OCI-LY7 (cell line): ENCODE data around the gene FSIP1. TPM values are rescaled to one million over a fixed set of nuclear protein-coding genes. Genes with fewer than 3 reads are reported as not detected.

Source experiments
- BruUV-seq: library from RNA; stranded (reverse); fragments of 400-500 nt; replicated peaks from 2 replicates; lab custom pipeline; 2021; lab: Mats Ljungman, UMichigan
- CTCF ChIA-PET: fragments of 300-600 bp; sonication (Branson Sonifier 250); formaldehyde crosslinking; loops from one replicate; lab custom pipeline; 2022; ENCODE audit warnings: antibody characterized with exemption; ENCODE audit not compliant: unreplicated experiment; lab: Charles Lee
- POLR2A ChIA-PET: fragments of 300-600 bp; sonication (Branson Sonifier 250); formaldehyde crosslinking; loops from one replicate; lab custom pipeline; 2022; ENCODE audit warnings: antibody characterized with exemption; lab: Charles Lee
- DNase-seq: peaks from one replicate; pipeline ENCODE4 v3.0.0-alpha.2; 2015; ENCODE audit warnings: low spot score
- H2AFZ ChIP-seq: fragments of 200-600 bp; sonication (generic), shearing (Covaris generic); 2 replicates; pipeline ENCODE4 v1.6.1; 2014; ENCODE audit warnings: mild to moderate bottlenecking, antibody characterized with exemption, low read length, moderate library complexity
- H3K27ac ChIP-seq: fragments of 200-600 bp; sonication (generic); 2 replicates; pipeline ENCODE4 v1.5.1; 2014; ENCODE audit warnings: mixed run types, low read depth, mild to moderate bottlenecking, moderate library complexity, low read length, inconsistent platforms; ENCODE audit not compliant: poor library complexity, severe bottlenecking
- H3K36me3 ChIP-seq: fragments of 200-600 bp; sonication (generic); 2 replicates; pipeline ENCODE4 v1.6.1; 2014; ENCODE audit warnings: mild to moderate bottlenecking, antibody characterized with exemption, low read length, moderate library complexity, mixed read lengths; ENCODE audit not compliant: insufficient read depth
- H3K4me1 ChIP-seq: fragments of 200-600 bp; sonication (generic); 2 replicates; pipeline ENCODE4 v1.5.1; 2014; ENCODE audit warnings: mild to moderate bottlenecking, low read length; ENCODE audit not compliant: insufficient read depth, poor library complexity, severe bottlenecking
- H3K4me2 ChIP-seq: fragments of 200-600 bp; sonication (generic); 2 replicates; pipeline ENCODE4 v1.6.1; 2014; ENCODE audit warnings: mild to moderate bottlenecking, low read length
- H3K4me3 ChIP-seq: fragments of 200-600 bp; sonication (generic); 2 replicates; pipeline ENCODE4 v1.5.1; 2014; ENCODE audit warnings: mild to moderate bottlenecking, low read depth, low read length; ENCODE audit not compliant: poor library complexity, severe bottlenecking
- H3K79me2 ChIP-seq: fragments of 200-600 bp; sonication (generic); 2 replicates; pipeline ENCODE4 v1.6.1; 2016; ENCODE audit warnings: low read depth, mild to moderate bottlenecking, low read length, moderate library complexity, mixed read lengths; ENCODE audit not compliant: insufficient read depth
- H3K9me2 ChIP-seq: fragments of 200-600 bp; sonication (generic); 2 replicates; pipeline ENCODE4 v1.6.1; 2016; ENCODE audit warnings: mild to moderate bottlenecking, low read length, mixed read lengths; ENCODE audit not compliant: insufficient read depth
- H3K9me3 ChIP-seq: fragments of 200-600 bp; sonication (generic); 2 replicates; pipeline ENCODE4 v1.6.1; 2014; ENCODE audit warnings: mild to moderate bottlenecking, mixed run types, low read length, mixed read lengths
- H4K20me1 ChIP-seq: fragments of 200-600 bp; sonication (generic); 2 replicates; pipeline ENCODE4 v1.6.1; 2014; ENCODE audit warnings: mild to moderate bottlenecking, antibody characterized with exemption, low read length, moderate library complexity, mixed read lengths; ENCODE audit not compliant: insufficient read depth
- EZH2phosphoT487 ChIP-seq: fragments of 200-600 bp; sonication (generic); IDR thresholded peaks from 2 replicates; pipeline ENCODE4 v1.6.1; 2018; ENCODE audit warnings: low read depth, borderline replicate concordance, mild to moderate bottlenecking, mixed run types, antibody characterized with exemption, low read length, moderate library complexity, mixed read lengths
- intact Hi-C: fragments of 100-400 bp; cut with micrococcal nuclease; formaldehyde crosslinking; loops from one replicate; pipeline ENCODE4 v1.10.0; 2022; ENCODE audit not compliant: unreplicated experiment
- total RNA-seq, 2 experiments: library from RNA; depleted of rRNA in 1 of 2; stranded (reverse); fragments of >200 nt in 1 of 2; shearing (Covaris generic) in 1 of 2; gene quantifications; 2 replicates each; pipeline ENCODE4 v1.2.3, GENCODE V29; 2014 to 2022
- TF ChIP-seq, protein P1 (sequence below): fragments of 200-600 bp; sonication (generic); conservative IDR thresholded peaks from 2 replicates; pipeline ENCODE4 v1.5.1; 2014; ENCODE audit warnings: mild to moderate bottlenecking, antibody characterized with exemption, low read length, moderate library complexity, mixed read lengths

The FSIP1 gene
- total RNA-seq, 2 experiments from 2014 or later = 0.28 to 0.65 TPM

GRCh38 chr15:39593071-39593655 is 189.5 kb downstream of the FSIP1 start:
- CTCF ChIA-PET = no interaction called here
- H3K4me1 ChIP-seq = no peaks in the 10 kb centered on the region
- TF ChIP-seq EZH2phosphoT487 = no peak
- TF ChIP-seq, protein P1, sequence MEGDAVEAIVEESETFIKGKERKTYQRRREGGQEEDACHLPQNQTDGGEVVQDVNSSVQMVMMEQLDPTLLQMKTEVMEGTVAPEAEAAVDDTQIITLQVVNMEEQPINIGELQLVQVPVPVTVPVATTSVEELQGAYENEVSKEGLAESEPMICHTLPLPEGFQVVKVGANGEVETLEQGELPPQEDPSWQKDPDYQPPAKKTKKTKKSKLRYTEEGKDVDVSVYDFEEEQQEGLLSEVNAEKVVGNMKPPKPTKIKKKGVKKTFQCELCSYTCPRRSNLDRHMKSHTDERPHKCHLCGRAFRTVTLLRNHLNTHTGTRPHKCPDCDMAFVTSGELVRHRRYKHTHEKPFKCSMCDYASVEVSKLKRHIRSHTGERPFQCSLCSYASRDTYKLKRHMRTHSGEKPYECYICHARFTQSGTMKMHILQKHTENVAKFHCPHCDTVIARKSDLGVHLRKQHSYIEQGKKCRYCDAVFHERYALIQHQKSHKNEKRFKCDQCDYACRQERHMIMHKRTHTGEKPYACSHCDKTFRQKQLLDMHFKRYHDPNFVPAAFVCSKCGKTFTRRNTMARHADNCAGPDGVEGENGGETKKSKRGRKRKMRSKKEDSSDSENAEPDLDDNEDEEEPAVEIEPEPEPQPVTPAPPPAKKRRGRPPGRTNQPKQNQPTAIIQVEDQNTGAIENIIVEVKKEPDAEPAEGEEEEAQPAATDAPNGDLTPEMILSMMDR = no peak

GRCh38 chr15:39592500-39592899 is 190.1 kb downstream of the FSIP1 start:
- TF ChIP-seq, protein P1 = no peak
- no peak for TF ChIP-seq EZH2phosphoT487
- BruUV-seq = no TSS peak
- Histone ChIP-seq H3K4me3 (no peak overlapping the region), H3K36me3 (no peaks in the 10 kb centered on the region), H4K20me1 (no peaks in the 10 kb centered on the region), H2AFZ (no peak overlapping the region), H3K27ac (no peak overlapping the region), H3K79me2 (no peaks in the 10 kb centered on the region), H3K9me3 (no peaks in the 10 kb centered on the region), H3K4me2 (no peak overlapping the region), H3K4me1 (no peaks in the 10 kb centered on the region), H3K9me2 (no peaks in the 10 kb centered on the region)
- intact Hi-C loops = no loop called here
- CTCF ChIA-PET = no interaction called here
- POLR2A ChIA-PET = no interaction called here
- no peak for DNase-seq

More at GRCh38 chr15:39593071-39593655, 189.5 kb downstream of the FSIP1 start:
- H3K36me3 ChIP-seq = no peaks in the 10 kb centered on the region
- no peak overlapping the region for H3K4me3 ChIP-seq
- no peaks in the 10 kb centered on the region for H3K9me2 ChIP-seq
- no peak overlapping the region for H2AFZ ChIP-seq
- BruUV-seq = no TSS peak
- H3K9me3 ChIP-seq = no peaks in the 10 kb centered on the region
- H4K20me1 ChIP-seq = no peaks in the 10 kb centered on the region
- DNase-seq = no peak
- intact Hi-C loops = no loop called here
- POLR2A ChIA-PET = no interaction called here
- no peak overlapping the region for H3K27ac ChIP-seq
- no peak overlapping the region for H3K4me2 ChIP-seq
- no peaks in the 10 kb centered on the region for H3K79me2 ChIP-seq

GRCh38 chr15:39591896-39592315 is 190.7 kb downstream of the FSIP1 start:
- Histone ChIP-seq H3K4me2 (no peak overlapping the region), H3K4me1 (no peaks in the 10 kb centered on the region), H3K9me2 (no peaks in the 10 kb centered on the region), H3K79me2 (no peaks in the 10 kb centered on the region), H2AFZ (no peak overlapping the region), H3K27ac (no peak overlapping the region), H4K20me1 (no peaks in the 10 kb centered on the region), H3K9me3 (no peaks in the 10 kb centered on the region), H3K36me3 (no peaks in the 10 kb centered on the region), H3K4me3 (no peak overlapping the region)
- TF ChIP-seq, protein P1 = no peak
- no peak for TF ChIP-seq EZH2phosphoT487
- no peak for DNase-seq
- ChIA-PET POLR2A (no interaction called here), CTCF (no interaction called here)
- intact Hi-C loops = no loop called here
- no TSS peak for BruUV-seq
